ENCODE data around the gene PPP1R13B.

Gene PPP1R13B

DNA sequence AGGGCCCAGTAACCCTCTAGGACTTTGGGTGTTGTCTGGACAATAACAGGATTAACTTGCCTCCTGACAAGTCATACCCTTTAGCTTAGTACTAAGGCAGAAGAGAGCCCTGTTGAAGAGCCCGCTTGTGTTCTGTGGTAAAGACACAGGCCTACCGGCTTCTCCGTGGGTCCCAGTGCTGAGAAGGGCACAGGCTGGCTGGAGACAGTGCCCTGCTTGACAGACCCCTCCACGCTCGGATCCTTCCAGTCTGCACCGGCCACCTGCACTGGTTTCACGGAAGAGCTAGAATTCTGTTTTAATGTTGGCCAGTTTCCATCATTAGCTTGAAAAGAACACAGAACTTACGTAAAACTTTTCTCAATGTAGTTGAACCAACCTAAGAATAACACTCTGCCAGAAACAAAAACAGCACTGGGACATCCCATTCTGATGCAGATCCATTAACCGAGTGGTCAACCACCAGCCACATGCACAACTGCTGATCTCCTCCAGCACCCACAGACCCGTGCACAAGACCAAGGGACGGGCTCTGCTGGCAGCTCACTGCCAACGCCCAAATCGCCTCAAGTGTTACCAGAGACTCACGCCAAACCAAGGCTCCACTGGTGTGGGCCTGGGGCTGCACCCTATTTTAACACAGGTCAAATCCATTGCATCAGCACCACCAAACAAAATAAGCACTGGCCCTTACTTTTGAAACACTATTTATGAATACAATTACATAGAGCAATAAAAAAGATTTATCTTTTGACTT lies 104.7 kb downstream of the PPP1R13B start:
- no peak for DNase-seq (ENCODE audit: low read depth, low spot score)

DNA sequence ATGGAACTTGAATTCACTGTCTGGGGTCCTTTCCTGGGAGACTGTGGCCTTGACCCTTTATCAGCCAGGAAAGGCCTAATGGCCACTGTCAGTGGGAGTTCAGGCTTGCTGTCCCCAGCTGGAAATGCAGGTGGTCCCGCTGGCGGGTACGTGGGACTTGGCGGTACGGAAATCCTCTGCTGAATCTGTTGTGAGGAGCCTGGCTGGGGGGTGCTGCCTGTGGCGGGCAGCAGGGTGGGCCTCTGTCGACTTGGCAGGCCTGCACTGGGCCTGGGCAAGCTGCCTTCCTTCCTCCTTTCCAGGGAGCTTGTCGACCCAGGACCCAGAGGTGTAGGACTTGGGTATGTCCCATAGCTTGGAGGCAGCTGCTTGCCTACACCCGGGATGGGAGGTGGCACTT lies 105.5 kb downstream of the PPP1R13B start:
- DNase-seq (ENCODE audit: low read depth, low spot score), result no peak

DNA sequence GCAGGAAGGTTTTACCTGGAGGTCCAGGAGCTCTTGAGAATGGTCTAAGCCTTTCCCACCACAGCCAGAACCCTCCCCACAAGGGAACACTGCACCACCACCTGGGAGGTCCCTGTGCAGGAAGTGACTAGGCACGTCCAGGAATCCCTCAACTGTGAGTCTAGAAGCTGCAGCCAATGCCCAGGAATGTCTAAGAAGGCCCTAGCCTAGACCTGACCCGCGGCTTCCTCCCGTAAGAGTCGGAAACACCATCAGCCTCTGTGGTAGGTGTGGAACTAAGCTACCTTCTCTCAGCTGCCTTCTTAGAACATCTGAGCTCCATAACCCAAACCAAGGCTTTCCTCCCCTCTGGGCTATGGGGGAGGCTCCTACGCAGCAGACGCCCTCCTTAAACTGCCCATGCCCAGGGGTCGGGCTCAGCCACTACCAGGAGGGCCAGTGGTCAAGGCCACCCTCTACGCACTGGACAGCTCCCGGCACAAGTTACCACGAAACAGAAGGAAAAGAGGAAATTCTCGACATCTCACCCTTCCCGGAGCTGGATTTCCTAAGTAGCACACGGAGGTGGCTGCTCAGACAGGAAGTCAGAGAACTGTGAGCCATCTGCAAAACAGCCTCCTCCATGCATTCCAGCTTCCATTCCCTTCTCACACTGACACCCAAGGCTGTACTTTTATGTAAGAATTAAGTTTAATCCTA lies 106.2 kb downstream of the PPP1R13B start:
- no peak for DNase-seq (ENCODE audit: low read depth, low spot score)

DNA sequence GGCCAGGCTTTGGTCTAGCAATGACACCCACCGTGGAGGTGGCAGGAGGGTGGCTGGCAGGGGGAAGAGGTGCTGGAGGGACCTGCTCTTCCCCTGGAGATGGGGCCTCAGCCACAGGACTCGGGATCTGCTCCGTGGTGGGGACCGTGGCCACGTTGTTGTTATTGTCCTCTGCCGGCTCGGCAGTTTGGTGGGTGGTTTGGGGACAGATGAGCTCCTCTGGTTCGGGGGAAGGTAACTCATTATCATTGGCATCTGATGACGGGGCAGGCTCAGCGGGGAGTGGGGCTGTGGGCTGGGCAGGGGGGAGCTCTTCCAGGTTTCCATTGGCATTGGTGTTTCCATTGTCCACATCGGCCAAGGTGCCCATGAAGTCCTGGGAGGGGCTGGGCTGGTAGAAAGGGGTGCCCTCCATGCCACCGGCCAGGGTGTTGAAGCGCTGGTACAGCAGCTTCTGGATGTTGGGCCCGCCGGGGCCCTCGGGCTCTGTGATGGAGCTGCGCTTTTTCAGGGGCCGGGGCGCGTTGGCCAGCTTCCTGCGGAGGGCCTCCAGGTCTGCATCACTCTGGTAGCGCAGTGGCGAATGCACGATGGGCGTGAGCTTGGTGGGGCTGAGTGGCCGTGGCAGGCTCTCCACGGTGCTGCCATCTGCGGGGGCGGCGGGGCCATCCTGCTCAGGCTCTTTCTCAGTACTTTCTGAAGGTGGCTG lies 107.4 kb downstream of the PPP1R13B start:
- DNase-seq (ENCODE audit: low read depth, low spot score), result no peak

DNA sequence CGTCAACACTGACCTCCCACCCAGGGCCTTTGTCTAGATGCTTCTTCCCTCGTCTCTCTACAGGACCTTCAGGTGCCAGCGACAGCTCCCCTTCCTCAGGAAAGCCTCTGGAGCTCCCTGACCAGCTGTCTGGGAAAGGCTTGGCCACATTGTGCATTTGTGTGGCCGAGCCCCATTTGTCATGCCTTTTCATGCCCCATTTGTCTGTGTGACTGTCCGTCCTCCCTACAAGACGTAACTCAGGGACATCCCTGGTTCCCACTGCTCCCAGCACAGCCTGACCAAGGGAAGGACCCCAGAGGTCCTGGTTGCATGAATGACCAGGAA lies 107.9 kb downstream of the PPP1R13B start:
- no peak for DNase-seq (ENCODE audit: low read depth, low spot score)

DNA sequence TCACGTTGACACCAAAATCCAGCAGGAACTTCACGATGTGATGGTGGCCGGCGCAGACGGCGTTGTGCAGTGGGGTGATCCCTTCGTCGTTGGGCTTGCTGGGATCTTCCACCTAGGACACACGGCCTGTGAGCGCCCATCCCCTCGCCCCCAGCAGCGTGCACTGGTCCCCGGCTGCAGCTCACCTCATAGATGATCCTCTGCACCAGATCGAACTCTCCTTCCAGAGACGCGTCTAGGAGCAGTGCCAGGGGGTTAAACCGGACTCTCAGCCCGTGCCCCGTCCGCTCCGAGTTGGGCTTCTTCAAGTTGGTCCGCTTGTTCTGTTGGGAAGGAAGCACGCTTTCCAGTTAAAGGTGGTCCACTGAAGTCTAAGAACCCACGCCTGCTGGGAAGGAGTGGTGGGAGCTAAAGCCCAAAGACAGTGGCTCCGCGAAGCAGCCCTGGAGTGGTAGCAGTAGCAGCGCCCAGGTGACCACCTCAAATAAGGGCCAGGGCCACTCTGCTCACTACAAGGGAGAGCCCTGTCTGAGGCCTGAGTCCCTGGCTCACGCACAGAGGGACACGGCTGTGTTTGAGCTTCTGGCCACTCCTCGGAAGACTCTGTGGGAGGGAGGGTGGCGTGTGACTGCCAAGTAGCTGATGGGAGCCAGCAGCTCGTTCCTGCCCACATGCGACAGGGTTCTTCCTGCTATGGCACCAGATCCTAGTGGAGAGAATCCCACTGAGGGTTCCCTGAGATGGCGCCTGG lies 108.5 kb downstream of the PPP1R13B start:
- DNase-seq (ENCODE audit: low read depth, low spot score), result no peak

DNA sequence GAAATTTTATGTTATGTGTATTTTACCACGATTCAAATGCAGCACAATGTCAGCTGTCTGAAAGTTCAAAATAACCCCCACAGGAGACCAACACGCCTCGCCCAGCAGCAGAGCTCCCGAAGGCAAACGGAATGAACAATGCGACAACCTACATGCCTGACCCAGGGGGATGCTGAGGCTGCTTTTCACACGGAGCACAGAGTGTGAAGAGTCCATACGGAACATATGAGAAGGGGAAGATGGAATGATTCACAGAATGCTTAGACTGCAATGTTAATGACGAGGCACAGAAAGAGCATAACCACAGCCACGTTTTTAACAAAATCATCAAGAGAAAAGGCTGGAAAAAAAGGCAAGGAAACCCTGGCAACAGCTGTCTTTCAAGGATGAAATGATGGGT lies 109.2 kb downstream of the PPP1R13B start:
- no peak for DNase-seq (ENCODE audit: low read depth, low spot score)

DNA sequence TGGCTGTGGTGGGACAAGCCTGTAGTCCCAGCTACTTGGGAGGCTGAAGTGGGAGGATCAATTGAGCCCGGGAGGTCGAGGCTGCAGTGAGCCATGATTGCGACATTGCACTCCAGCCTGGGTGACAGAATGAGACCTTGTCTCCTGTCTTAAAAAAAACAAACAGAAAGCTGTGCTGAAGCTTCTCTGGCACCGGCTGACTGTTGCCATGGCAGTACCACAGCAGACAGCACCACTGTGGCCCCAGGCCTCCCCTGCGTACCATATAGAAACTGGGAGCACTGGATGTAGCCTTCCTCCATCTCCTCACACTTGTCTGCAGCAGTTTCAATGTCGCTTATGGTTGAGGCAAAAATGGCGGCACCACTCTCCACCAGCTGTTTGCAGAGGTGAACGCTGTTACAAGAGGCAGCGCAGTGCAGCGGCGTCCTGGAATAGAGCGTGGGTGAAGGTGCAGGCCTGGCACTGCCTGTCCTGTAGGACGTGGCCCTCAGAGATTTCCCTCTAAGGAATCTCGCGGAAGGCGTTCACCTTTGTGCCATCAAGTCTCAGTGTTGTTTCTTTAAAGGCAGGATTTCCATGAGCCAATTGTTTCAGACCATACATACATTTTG lies 109.8 kb downstream of the PPP1R13B start:
- DNase-seq (ENCODE audit: low read depth, low spot score), result no peak

DNA sequence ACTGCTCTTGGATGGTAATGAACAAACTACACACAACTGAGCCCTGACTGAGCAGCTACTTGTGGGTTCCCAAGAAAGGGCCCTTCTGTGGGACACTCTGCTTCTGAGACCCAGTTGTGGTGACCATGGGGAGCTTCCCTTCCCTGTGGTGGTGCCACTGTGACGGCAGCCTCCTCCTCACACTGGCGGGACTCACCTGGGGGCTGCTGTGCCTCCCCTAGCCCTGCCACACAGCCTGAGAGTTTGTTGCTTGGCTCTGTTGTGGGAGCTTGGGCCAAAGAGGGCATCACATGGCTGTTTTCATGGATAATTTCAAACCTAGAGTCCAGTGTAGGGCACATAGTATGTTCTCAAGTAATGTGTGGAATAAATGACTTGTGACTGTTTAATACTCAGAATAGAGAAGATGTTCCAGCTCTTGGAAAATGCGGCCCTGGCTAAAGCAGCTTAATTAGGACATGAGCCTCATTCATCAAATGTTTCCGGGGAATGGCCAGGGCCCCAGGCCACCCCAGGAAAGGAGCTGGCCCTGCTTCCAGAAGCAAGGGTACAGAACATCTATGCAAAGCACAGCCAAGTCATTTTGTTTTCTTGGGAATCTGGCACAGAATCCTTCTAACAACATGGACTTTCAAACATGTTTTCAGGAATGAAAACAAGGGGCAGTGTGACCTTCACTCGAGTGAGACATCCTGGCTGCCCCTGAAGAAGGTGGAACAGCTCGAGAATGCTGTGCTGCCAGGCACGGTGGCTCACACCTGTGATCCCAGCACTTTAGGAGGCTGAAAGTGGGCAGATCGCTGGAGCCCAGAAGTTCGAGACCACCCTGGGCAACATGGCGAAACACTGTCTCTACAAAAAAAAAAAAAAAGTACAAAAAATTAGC lies 110.6 kb downstream of the PPP1R13B start:
- no peak for DNase-seq (ENCODE audit: low read depth, low spot score)

DNA sequence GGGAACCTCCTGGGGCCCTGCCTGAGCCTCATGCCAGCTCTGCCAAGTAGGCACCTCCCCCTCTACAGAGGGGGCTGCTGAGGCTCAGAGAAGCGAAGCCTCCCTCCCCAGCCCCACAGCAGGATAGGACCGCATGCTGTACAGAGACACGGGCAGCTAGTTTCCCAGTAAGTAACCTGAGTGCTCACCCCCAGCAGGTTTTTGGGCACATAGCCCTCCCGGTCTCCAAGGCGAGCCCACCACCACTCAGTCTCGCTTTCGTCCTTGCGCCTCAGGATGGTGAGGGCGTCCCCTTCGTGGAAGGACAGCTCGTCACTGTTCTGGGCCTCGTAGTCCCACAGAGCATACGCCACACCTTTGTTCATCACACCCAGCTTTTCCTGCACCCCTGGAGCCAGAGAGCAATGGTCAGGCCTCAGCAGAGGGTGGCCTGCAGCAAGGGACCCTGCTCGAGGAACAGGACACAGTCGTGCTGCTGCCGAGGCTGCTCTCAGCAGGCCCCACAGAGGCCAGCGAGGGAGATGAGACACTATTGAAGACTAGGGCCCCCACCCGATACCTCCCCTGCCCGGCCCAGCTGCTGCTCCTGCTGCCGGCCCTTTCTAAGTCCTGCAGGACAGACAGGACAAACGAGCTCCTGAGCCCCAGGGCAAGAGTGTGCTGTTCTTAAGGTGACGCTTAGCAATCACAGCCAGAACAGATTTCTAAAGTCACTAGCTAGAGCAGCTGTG lies 111.4 kb downstream of the PPP1R13B start:
- no peak for DNase-seq (ENCODE audit: low read depth, low spot score)

DNA sequence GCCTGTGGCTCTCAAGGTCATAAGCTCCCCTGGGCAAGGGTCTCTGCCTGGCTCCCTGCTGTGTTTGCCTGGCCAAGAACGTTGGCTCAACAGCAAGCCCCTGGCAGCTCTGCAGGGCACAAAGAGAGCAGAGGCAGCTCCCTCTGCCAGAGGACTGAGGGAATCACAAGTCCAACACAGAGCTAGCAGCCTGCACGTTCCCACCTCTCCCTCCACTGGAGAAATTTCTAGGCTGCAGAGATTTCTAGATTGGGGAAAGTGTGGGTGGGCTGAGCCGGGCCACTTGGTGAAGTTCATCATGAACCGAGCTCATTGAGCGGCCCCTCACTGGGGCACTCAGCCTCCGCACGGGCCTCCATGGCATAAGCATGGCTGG lies 111.9 kb downstream of the PPP1R13B start:
- no peak for DNase-seq (ENCODE audit: low read depth, low spot score)

DNA sequence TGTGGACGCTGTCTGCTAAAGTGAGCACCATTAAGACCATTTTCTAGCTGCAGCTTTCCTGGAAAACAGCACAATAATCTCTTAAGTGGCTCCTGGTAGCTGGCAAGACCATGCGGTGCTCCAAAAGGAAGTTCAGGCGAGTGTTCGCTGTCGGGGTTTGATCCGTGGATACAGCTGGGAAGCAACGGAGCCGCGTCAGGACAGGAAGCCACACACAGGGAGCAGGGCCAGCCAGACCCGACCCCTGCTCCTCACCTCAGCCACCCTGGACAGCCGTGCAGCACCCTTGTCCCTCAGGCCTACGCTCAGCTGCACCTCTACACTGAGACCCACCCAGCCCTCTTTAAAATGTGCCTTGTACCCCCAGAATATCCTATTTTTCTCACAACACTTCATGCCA lies 112.4 kb downstream of the PPP1R13B start:
- DNase-seq (ENCODE audit: low read depth, low spot score), result no peak

DNA sequence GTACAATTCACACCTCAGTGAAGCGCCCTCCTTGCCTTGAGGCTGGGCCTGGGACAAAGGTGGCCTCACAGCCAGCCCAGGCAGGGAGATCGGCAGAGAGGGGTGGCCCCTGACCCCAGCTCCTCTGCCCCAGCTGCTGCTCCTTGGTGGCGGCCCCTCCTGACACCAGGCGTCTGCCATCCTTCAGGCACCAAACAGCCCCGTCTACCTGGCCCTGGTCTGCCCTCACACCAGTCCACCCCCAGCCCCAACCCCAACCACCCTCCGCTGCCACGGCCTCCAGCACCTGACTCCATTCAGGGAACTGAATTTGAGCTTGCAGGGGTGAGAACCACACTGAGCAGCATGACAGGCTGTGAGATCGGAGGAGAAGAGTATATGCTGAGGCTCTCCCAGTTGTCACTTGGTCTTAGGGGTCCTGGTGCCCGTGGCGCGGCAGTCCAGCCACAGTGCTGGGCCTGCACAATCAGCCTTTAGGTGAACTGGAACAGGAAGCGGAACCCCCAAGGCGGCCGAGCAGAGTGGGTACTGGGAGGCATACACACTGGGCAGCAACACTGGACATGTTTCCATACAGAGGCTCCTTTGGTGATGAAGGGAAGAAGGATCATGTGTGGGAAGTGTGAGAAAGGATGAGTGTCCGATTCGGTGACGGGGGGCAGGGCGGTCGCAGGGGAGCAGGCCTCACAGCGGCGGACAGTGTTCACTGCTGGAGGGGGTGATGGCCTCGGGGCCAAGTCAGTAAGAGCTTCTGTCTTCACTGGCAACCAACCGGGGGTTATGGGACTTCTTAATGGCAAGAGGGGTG lies 113.1 kb downstream of the PPP1R13B start:
- no peak for DNase-seq (ENCODE audit: low read depth, low spot score)

DNA sequence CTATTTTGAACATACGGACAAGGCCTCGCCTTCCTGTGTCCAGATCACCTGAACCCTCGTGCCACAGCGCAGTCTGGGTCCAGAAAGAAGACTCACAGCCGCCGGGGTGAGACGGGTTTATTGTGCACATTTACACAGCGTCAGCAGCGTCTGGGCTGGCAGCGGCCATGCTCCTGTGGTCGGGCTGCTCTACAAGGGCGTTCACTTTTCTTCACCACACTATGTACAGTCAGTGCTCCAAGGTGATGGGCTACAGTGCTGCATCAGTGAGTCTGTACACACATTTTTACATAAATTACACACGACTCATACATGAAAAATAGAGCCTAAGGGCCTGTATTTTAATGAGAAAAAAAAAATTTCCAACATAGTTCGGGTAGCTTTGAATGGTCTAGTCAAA lies 113.7 kb downstream of the PPP1R13B start:
- DNase-seq (ENCODE audit: low read depth, low spot score), result no peak

DNA sequence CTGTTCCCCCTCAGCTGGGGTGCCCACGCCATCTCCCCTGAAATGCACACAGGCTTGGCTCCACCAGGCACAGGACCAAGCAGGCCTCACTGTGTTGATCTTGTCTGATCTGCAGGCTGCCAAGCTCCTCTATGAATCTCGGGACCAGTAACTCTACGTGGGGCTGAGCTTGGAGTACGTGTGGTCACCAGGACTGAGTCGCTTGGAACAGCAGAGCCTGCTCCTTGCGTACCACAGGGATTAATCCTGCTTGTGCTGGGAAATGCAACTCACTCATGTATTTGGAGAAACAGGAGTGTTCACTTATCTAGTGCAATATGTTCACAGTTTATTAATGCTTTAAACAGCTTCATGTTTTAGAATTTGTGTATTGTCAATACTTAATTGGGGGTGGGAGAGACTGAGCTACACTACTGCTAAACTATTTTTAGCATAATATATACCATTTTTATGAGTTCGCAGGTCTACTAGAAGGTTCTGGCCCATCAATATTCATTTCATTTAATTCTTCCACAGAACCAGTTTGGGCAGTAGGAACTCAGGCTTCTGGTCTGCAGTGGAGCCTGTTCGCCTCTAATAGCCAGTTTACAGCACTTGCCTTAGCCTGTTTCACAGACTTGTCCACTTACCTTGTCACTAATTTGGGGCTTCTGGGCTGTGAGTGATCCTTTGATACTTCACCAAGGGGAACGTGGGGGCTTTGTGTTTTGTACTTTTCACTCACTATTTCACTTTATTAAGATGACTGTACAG lies 114.3 kb downstream of the PPP1R13B start:
- DNase-seq (ENCODE audit: low read depth, low spot score), result no peak

DNA sequence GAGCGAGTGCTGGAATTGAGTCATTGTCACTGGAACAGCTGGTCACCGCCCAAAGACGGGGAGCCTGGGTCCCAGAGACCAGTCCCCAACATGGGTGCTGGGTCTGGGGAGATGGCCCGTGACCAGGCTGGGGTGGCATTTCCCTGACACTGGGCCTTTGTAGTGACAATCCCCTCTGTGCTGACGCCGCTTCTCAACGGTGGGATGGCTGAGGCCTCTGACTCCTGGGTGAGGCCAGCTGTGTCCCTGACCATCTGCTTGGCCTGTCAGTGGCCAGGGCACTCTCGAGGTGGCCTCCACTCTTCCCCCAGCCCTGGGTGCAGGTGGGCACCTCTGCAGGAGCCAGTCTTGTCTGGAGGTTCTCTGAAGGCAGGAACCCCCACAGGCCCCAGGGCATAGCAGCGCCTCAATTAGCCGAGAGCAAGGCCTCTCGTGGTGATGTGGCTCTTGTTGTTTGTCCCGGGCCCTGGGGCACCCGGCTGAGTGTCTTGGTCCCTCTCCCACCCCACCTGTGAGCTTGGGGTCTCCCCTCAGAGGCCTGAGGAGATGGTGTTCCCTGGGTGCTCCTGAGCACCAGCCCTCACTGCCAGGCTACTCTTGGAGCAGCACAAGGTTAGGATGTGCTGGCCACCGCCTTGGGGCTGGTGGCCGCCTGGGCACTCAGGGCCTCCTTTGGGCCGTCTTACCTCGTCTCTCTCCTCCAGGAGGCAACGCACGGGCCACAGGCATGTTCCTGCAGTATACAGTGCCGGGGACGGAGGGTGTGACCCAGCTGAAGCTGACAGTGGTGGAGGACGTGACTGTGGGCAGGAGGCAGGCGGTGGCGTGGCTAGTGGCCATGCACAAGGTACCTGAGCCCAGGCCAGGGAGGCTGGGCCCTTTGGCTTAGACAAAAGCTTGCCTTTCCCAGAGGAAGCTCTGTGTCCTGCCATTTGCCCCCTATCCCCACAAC lies 115.2 kb downstream of the PPP1R13B start:
- no peak for DNase-seq (ENCODE audit: low read depth, low spot score)

DNA sequence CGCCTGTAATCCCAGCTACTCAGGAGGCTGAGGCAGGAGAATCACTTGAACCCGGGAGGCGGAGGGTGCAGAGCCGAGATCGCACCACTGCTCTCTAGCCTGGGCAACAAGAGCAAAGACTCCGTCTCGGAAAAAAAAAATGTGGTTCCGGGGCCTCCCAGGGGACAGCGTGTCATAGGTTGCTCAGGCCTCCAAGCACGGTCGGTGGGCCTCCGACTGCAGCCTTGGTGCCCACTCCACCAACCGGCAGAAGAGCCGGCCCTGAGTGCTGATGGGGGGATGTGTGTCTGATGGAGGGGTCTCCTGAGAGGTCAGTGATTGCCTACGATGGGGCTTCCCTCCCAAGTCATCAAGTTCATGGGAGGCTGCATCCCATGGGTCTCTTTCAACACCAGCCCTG lies 115.9 kb downstream of the PPP1R13B start:
- DNase-seq (ENCODE audit: low read depth, low spot score), result no peak
